HT-29 (cell line): ENCODE data around the gene HSPA5. TPM values are rescaled to one million over a fixed set of nuclear protein-coding genes. Genes with fewer than 3 reads are reported as not detected.
A peak's percentile ranks its signal among the peaks of the same experiment; 100 is the strongest.
"Not testable (repeated sequence)": the region's sequence is repeated elsewhere in the genome, so short reads cannot be mapped to it uniquely, and the experiment has no call there.

ENCODE experiments used
- DNase-seq: peaks from one replicate; pipeline ENCODE4 v3.0.0-alpha.2; 2015; ENCODE audit warnings: low spot score
- total RNA-seq: library from RNA; depleted of rRNA; stranded (reverse); fragments of >200 nt; shearing (Covaris generic); gene quantifications from 2 replicates; pipeline ENCODE4 v1.2.3, GENCODE V29; 2014; rRNA removed

Gene HSPA5
- 46.5 and 48.0 TPM in 2 replicates for total RNA-seq

DNA sequence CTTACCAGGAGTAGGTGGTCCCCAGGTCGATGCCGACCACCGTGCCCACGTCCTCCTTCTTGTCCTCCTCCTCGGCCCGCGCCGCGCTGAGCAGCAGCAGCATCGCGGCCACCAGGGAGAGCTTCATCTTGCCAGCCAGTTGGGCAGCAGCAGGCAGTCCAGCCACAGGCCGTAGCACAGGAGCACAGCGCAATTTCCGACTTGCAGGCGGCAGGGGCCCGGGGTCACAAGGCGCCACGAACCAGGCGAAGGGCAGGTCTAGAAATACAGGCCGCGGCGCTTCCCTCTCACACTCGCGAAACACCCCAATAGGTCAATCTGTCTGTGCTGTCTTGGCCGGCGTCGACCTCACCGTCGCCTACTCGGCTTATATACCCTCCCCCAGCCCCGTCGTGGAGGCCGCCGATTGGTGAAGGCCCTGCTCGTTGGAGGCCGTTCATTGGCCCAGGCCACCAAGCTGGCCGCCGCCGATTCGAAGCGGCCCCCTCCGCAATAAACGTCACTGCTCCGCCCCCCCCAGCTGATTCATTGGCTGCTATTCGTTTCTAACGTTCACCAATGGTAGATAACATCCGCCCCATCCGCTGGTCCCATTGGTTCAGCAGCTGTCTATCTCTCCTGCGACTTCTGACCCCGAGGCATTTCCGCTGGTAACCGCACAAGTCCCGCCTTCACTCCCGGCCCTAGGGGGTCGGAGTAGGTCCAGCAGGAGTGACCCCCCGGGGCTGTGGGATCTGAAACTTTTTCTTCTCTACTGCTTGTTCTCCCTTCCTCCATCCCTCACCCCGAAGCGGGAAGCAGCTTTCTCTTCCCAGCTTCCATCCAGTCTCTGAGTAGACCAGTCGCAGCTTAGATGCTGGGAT lies at the start of gene HSPA5:
TSS of gene HSPA5 (minus strand) at position 344 of the 863 bp plus-strand sequence. CDS start at position 127, 217 bp downstream.
- peak; percentile 99 for DNase-seq

DNA sequence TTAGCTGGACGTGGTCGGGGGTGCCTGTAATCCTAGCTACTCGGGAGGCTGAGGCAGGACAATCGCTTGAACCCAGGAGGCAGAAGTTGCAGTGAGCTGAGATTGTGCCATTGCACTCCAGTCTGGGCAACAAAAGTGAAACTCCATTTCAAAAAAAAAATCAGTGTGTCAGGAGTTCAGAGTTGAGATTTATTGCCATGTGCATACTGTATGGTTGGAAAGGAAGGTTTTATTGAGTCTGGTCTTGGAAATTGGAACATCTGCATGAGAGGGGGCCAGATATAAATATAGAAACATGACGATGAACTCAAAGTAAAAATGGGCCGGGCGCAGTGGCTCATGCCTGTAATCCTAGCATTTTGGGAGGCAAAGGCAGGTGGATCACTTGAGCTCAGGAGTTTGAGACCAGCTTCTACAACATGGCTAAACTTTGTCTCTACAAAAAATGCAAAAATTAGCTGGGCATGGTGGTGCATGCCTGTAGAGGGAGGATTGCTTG lies 45.8 kb upstream of the HSPA5 start:
- not testable (repeated sequence) for DNase-seq

DNA sequence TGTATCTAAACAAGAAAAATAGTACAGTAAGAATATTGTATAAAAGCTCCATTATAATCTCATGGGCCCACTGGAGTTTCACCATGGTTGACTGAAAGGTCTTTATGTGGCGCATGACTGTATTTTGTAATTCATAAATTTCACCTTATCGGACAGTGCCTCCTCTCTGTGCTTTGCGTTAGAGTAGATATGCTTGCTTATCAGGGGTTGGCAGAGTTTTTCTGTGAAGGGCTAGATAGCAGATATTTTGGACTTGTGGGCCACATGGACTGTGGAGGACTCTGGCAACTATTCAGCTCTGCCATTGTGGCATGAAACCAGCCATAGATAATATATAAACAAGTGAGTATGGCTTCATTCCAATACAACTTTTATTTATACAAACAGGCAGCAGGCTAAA lies 43.7 kb upstream of the HSPA5 start:
- no peak for DNase-seq

- no peak for DNase-seq
These were observed 39.8 kb upstream of the HSPA5 start for GRCh38 chr9:125280945-125281344.

GRCh38 chr9:125277411-125277810 lies 36.3 kb upstream of the HSPA5 start:
- DNase-seq, result no peak

DNA sequence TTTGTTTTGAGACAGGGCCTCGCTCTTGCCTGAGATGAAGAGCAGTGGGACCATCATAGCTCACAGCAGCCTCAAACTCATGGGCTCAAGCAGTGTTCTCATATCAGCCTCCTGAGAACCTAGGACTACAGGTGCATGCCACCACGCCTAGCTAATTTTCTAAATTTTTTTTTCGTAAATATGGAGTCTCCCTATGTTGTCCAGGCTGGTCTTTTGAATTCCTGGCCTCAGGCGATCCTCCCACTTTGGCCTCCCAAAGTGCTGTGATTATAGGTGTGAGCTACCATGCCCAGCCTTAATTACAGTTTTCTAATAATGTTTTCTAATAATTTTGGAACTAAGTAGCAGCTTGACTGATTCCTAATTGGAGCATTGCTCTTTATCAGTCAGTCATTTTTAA lies 35.6 kb upstream of the HSPA5 start:
- no peak for DNase-seq

GRCh38 chr9:125272697-125273096 lies 31.6 kb upstream of the HSPA5 start:
- DNase-seq, result peak; percentile 77

DNA sequence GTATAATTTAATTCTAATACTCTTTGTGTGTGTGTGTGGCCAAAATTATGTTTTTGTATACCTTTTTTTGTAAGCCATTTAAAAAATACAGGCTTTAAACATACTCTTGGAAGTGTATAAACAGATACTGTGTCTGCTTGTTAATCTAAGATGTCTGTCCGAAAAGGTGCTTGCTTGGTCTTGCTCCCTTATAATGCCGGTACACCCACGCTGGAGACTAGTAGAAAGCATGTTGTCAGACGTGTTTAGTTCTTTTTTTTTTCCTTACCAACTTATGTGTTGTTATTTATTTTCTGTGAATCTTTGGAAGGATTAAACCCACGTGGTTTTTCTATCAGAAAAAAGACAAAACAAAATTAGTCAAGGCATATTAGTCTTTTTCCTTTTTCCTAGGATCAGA lies 29.9 kb upstream of the HSPA5 start:
- DNase-seq, result no peak

- no peak for DNase-seq
These were observed 27.9 kb upstream of the HSPA5 start for GRCh38 chr9:125269014-125269397.

GRCh38 chr9:125268394-125269013 lies 27.4 kb upstream of the HSPA5 start:
- no peak for DNase-seq

- not testable (repeated sequence) for DNase-seq
These were observed 22.9 kb upstream of the HSPA5 start for GRCh38 chr9:125264068-125264467.

GRCh38 chr9:125262294-125262991 lies 21.3 kb upstream of the HSPA5 start:
- DNase-seq, result peak; percentile 31

DNA sequence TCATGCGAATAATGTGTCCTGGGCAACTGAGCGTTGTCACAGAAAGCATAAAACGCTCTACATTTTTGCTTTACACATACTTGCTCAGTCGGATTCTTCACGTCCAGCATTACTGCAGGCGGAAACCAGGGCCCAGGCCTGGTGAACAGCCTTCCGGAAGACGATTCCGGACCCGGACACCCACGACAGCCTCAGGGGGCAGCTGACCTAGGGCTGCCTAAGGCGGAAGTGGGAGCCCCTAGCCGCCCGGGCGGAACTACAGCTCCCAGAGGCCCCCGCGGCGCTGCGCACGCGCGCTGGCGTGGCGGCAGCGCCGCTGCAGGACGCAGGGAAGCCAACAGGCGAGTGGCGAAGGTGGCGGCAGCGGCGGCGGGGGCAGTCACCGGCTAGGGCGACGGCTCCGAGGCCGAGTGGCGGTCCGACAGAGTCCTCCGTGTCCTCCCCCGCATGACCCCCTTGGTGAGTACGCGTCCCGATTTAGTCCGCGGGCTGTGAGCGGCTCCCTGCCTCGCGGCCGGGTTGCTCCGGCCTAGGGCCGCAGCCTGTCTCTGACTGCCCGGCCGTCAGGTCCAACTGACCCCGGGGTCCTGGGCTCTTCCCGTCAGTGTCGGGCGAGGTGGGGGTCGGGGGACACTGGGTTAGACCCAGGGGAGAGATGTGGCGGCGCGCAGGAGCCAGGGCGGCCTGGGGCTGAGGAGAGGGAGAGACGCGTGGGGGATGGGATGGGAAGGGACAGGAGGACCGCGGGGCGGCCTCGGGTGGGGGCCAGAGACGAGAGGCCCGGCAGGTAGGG lies 20.6 kb upstream of the HSPA5 start, which contains the start of gene GAPVD1:
TSS of gene GAPVD1 (plus strand) at position 326 of the 793 bp plus-strand sequence. CDS start 37,096 bp downstream, outside the sequence.
- DNase-seq, result peak; percentile 95

- DNase-seq, result no peak
These were observed 19.4 kb upstream of the HSPA5 start for GRCh38 chr9:125260561-125260960.

DNA sequence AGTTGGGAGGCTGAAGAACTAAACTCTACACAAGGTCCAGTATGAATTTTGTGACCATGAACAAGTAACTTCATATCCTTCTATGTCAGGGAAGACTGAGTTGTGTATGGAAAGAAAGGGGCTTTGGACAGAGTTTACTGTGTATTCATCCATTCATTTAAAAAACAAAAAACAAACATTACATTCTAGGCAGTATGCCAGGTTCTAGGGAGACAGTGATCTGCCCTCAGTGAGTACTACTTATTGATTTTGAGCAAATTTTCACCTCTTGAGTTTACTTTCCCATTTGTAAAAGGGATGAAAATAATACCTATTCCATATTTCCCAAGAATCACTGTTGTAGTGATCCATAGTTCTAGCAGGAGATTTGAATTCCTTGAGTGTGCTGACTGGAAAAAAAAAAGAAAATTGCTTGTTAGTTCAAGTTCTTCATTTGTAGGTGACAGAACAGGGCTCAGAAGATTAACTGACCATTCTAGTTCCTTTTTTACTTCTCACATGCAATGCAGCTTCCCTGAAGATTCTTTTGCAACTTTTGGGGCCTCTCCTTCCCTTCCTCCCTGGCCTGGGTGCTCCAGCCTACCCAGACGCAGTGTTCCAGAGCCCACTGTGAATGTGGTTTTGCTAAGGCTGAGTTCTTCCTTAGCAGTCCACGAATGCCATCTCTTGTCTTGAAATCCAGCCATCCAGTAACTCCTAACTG lies 17.8 kb upstream of the HSPA5 start:
- DNase-seq, result no peak

DNA sequence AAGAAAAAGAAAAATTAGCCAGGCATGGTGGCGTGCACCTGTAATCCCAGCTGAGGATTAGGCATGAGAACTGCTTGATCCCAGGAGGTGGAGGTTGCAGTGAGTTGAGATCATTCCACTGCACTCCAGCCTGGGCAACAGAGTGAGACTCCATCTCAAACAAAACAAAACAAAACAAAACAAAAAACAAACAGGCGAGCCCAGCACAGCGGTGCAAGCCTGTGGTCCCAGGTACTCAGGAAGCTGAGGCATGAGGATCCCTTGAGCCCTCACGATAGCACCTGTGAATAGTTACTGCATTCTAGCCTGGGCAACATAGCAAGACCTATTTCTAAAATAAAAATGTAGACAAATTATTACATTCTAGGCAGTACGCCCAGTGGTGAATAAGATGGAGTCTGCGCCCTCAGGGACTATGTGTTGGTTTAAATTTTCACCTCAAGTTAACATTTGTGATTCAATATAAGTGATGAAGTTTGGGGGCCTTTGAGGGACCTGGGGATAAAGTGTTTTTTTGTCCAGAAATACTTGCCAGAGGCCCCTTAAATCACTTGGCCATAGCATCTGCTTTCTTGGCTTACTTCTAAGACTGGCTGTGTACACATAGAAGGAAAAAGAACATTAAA lies 17.1 kb upstream of the HSPA5 start:
- DNase-seq, result no peak

DNA sequence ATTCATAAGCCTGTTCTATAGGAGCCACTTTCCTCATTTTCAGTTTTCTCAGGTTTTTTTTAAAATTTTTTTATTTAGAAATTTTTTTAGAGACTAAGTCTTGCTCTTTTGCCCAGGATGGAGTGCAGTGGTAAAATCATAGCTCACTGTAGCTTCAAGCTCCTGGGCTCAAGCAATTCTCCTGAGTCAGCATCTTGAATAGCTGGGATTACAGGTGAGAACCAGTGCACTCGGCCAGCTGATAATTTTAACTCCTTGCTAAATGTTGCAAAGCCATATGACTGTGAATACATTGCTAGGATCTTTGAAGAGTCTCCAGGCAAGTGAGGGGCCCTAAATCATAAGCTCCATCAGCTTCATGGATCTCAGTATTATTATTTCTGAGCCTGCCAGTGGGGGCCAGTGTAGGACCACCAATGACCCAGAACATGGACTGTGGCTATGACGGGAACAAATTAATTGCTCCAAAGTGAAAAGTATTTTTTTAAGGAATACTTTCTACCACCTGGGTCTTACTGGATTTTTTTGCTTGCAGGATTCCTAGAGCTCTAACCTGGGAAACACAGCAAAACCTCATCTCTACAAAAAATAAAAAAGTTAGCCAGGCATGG lies 14.7 kb upstream of the HSPA5 start:
- peak; percentile 39 for DNase-seq

DNA sequence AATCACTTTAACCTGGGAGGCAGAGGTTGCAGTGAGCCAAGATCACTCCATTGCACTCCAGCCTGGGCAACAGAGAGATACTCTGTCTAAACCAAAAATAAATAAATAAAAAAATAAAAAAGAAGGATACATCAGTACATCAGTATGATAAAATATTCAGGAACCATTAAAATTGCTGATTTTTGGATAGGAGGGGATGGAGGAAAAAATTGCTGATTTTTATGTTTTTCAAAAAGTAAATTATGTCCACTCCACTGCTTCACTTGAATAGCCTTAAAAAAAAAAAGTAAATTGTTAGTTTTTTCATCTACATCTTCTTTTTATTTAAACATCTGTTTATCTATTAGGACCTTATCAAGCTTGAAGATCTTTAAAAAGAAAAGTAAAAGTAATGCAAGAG lies 13.1 kb upstream of the HSPA5 start:
- no peak for DNase-seq

GRCh38 chr9:125246261-125246667 lies 5.1 kb upstream of the HSPA5 start:
- no peak for DNase-seq
